Smooth muscle cell (in vitro differentiated cells): Measurements from ENCODE around the gene HDAC11. TPM values are rescaled to one million over a fixed set of nuclear protein-coding genes. Genes with fewer than 3 reads are reported as not detected.

Experiments used
- DNase-seq: peaks from one replicate; lab custom pipeline; 2025; ENCODE audit not compliant: unreplicated experiment; lab: John Stamatoyannopoulos, UW
- H2AFZ ChIP-seq: fragments of 200-600 bp; sonication (generic); 2 replicates; pipeline ENCODE4 v1.6.0; 2016; ENCODE audit warnings: antibody characterized with exemption, low read depth, mild to moderate bottlenecking
- H3F3A ChIP-seq: fragments of 200-600 bp; sonication (generic); 2 replicates; pipeline ENCODE4 v1.6.0; 2017; ENCODE audit warnings: antibody characterized with exemption, low read depth
- H3K27ac ChIP-seq: fragments of 200-600 bp; sonication (generic); 2 replicates; pipeline ENCODE4 v1.5.1; 2016; ENCODE audit warnings: low read depth, mild to moderate bottlenecking
- H3K27me3 ChIP-seq: fragments of 200-600 bp; sonication (generic); 2 replicates; pipeline ENCODE4 v1.6.1; 2016; ENCODE audit warnings: low read depth, mild to moderate bottlenecking
- H3K36me3 ChIP-seq: fragments of 200-600 bp; sonication (generic); 2 replicates; pipeline ENCODE4 v1.5.1; 2016; ENCODE audit warnings: low read depth
- H3K4me1 ChIP-seq: fragments of 200-600 bp; sonication (generic); 2 replicates; pipeline ENCODE4 v1.5.1; 2016; ENCODE audit warnings: low read depth
- H3K4me2 ChIP-seq: fragments of 200-600 bp; sonication (generic); 2 replicates; pipeline ENCODE4 v1.6.0; 2016; ENCODE audit warnings: mild to moderate bottlenecking
- H3K4me3 ChIP-seq: fragments of 200-600 bp; sonication (generic); 2 replicates; pipeline ENCODE4 v1.5.1; 2016; ENCODE audit warnings: mild to moderate bottlenecking
- H3K79me2 ChIP-seq: fragments of 200-600 bp; sonication (generic); 2 replicates; pipeline ENCODE4 v1.6.0; 2016; ENCODE audit warnings: low read depth, mild to moderate bottlenecking
- H3K9ac ChIP-seq: fragments of 200-600 bp; sonication (generic); 2 replicates; pipeline ENCODE4 v1.6.0; 2016; ENCODE audit warnings: low read depth
- H3K9me3 ChIP-seq: fragments of 200-600 bp; sonication (generic); replicated peaks from 2 replicates; pipeline ENCODE4 v1.5.1; 2016; ENCODE audit warnings: low read depth
- H4K20me1 ChIP-seq: fragments of 200-600 bp; sonication (generic); 2 replicates; pipeline ENCODE4 v1.6.0; 2016; ENCODE audit warnings: low read depth
- CTCF ChIP-seq: fragments of 200-600 bp; sonication (generic); IDR thresholded peaks from 2 replicates; pipeline ENCODE4 v1.5.1; 2017; ENCODE audit warnings: borderline replicate concordance, mild to moderate bottlenecking, antibody characterized with exemption; ENCODE audit not compliant: insufficient read depth, poor library complexity, severe bottlenecking
- WGBS: methylation state at CpG from one replicate; pipeline ENCODE4 v1.1.7; 2016; ENCODE audit warnings: low lambda C conversion rate; 5-methylcytosine and 5-hydroxymethylcytosine counted together
- polyA plus RNA-seq: library from polyadenylated mRNA; unstranded; fragments of >200 nt; fragmentation: Nextera tagmentation; extraction: Ambion mirVana; gene quantifications from 2 replicates; pipeline ENCODE4 v1.2.1, GENCODE V29; 2016
- total RNA-seq: library from RNA; depleted of rRNA; stranded (reverse); fragments of >200 nt; gene quantifications from 2 replicates; pipeline ENCODE4 v1.2.3, GENCODE V29; 2014

The HDAC11 gene
- total and polyA plus RNA-seq, 2 experiments from 2014 or later: 9.6 to 14.8 TPM

- Histone ChIP-seq H3K4me2 (peak overlapping the region; percentile 46), H3K9me3 (no peaks in the 10 kb centered on the region), H2AFZ (peak overlapping the region; percentile 75), H3K27ac (peak overlapping the region; percentile 78), H4K20me1 (no peaks in the 10 kb centered on the region), H3K36me3 (no peaks in the 10 kb centered on the region), H3K9ac (peak overlapping the region; percentile 1), H3K4me3 (no peak overlapping the region), H3K4me1 (peaks cover 17% of the 10 kb centered on the region), H3K79me2 (no peaks in the 10 kb centered on the region), H3F3A (peaks cover 8% of the 10 kb centered on the region), H3K27me3 (no peaks in the 10 kb centered on the region)
- WGBS: 67% methylated on average over 20 of the region's 20 CpGs
- no peak for DNase-seq
- TF ChIP-seq CTCF: no peak
Measured at GRCh38 chr3:13525827-13526625, 45.9 kb downstream of the HDAC11 start.

DNA sequence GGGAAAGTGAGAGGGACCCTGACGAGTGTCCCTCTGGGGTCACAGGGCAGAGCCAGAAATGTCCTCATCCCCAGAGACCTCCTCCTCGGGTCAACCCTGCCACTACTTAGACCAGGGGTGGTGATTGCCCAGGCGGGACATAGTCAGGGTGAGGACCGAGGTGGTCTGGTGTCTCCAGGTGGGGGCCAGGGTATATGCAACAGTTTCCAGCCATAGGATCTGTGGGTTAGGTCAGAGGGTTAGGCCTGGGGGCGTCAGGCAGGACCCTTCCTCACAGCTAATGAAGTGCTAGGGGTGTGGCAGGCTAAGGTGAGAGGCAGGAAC, 46.5 kb downstream of the HDAC11 start:
- Histone ChIP-seq H3K27ac (peak overlapping the region; percentile 78), H3K4me1 (peaks cover 17% of the 10 kb centered on the region), H3K79me2 (no peaks in the 10 kb centered on the region), H3K4me3 (no peak overlapping the region), H4K20me1 (no peaks in the 10 kb centered on the region), H3K4me2 (peak overlapping the region; percentile 46), H3K9me3 (no peaks in the 10 kb centered on the region), H3K9ac (no peak overlapping the region), H3K36me3 (no peaks in the 10 kb centered on the region), H2AFZ (no peak overlapping the region), H3K27me3 (no peaks in the 10 kb centered on the region), H3F3A (peaks cover 8% of the 10 kb centered on the region)
- WGBS: 95% methylated on average over 5 of the region's 5 CpGs
- TF ChIP-seq CTCF: no peak
- no peak for DNase-seq

GRCh38 chr3:13528217-13528867, 48.2 kb downstream of the HDAC11 start:
- Histone ChIP-seq H3K36me3 (no peaks in the 10 kb centered on the region), H4K20me1 (no peaks in the 10 kb centered on the region), H3K4me3 (no peak overlapping the region), H3F3A (peaks cover 8% of the 10 kb centered on the region), H2AFZ (no peak overlapping the region), H3K27ac (no peak overlapping the region), H3K79me2 (no peaks in the 10 kb centered on the region), H3K9me3 (no peaks in the 10 kb centered on the region), H3K4me1 (peaks cover 17% of the 10 kb centered on the region), H3K9ac (no peak overlapping the region), H3K27me3 (no peaks in the 10 kb centered on the region), H3K4me2 (no peak overlapping the region)
- TF ChIP-seq CTCF: peak; percentile 22
- WGBS: 62% methylated on average over 9 of the region's 11 CpGs
- DNase-seq: no peak
